ENCODE results near the gene G3BP1.
"Not testable (repeated sequence)": the region's sequence is repeated elsewhere in the genome, so short reads cannot be mapped to it uniquely, and the experiment has no call there.

The G3BP1 gene

GRCh38 chr5:151755383-151755782 lies 16.4 kb upstream of the G3BP1 start:
- no peak for DNase-seq (ENCODE audit: low read depth in 3 of 3)

GRCh38 chr5:151757233-151758140 lies 14.3 kb upstream of the G3BP1 start:
- DNase-seq (ENCODE audit: low read depth in 3 of 3) = no peak

- no peak for DNase-seq (ENCODE audit: low read depth in 3 of 3)
Measured at GRCh38 chr5:151758141-151758429, 13.7 kb upstream of the G3BP1 start.

- peak; percentile 82 to 89 (median 84) for DNase-seq (ENCODE audit: low read depth in 3 of 3)
Measured at GRCh38 chr5:151758430-151759241, 13.1 kb upstream of the G3BP1 start, which contains the start of gene ATOX1. ATOX1 (minus strand) TSS chr5:151758631; CDS start chr5:151758551, 80 bp downstream.

- DNase-seq (ENCODE audit: low read depth in 3 of 3) = no peak
Measured at GRCh38 chr5:151764801-151765200, 7.0 kb upstream of the G3BP1 start.

GRCh38 chr5:151766975-151767374 lies 4.8 kb upstream of the G3BP1 start:
- no peak for DNase-seq (ENCODE audit: low read depth in 3 of 3)

- DNase-seq (ENCODE audit: low read depth in 3 of 3) = peak; percentile 39 to 62 (median 41)
Measured at GRCh38 chr5:151770383-151771258, 1.1 kb upstream of the G3BP1 start.

- DNase-seq (ENCODE audit: low read depth in 3 of 3) = peak in 1 of 3 experiments; percentile 38
Measured at GRCh38 chr5:151772029-151772845, 483 bp downstream of the G3BP1 start.

GRCh38 chr5:151772846-151773561 lies 1.2 kb downstream of the G3BP1 start:
- no peak for DNase-seq (ENCODE audit: low read depth in 3 of 3)

GRCh38 chr5:151773951-151774350 lies 2.2 kb downstream of the G3BP1 start:
- DNase-seq (ENCODE audit: low read depth in 3 of 3) = no peak

- no peak for DNase-seq (ENCODE audit: low read depth in 3 of 3)
Measured at GRCh38 chr5:151775025-151775606, 3.4 kb downstream of the G3BP1 start.

- DNase-seq (ENCODE audit: low read depth in 3 of 3) = no peak
Measured at GRCh38 chr5:151779531-151780125, 7.9 kb downstream of the G3BP1 start.

- DNase-seq (ENCODE audit: low read depth in 3 of 3) = no peak
Measured at GRCh38 chr5:151780348-151780747, 8.6 kb downstream of the G3BP1 start.

GRCh38 chr5:151781201-151781600 lies 9.4 kb downstream of the G3BP1 start:
- no peak for DNase-seq (ENCODE audit: low read depth in 3 of 3)

- DNase-seq (ENCODE audit: low read depth in 3 of 3) = not testable (repeated sequence)
Measured at GRCh38 chr5:151783664-151784063, 11.9 kb downstream of the G3BP1 start.

- no peak for DNase-seq (ENCODE audit: low read depth in 3 of 3)
Measured at GRCh38 chr5:151784141-151784540, 12.4 kb downstream of the G3BP1 start.

- no peak for DNase-seq (ENCODE audit: low read depth in 3 of 3)
Measured at GRCh38 chr5:151786468-151786867, 14.7 kb downstream of the G3BP1 start.

GRCh38 chr5:151787817-151788216 lies 16.1 kb downstream of the G3BP1 start:
- DNase-seq (ENCODE audit: low read depth in 3 of 3) = no peak

GRCh38 chr5:151793358-151793757 lies 21.6 kb downstream of the G3BP1 start:
- no peak for DNase-seq (ENCODE audit: low read depth in 3 of 3)
